ENCODE data around the gene THRSP. TPM values are rescaled to one million over a fixed set of nuclear protein-coding genes. Genes with fewer than 3 reads are reported as not detected.
"Not testable (repeated sequence)": the region's sequence is repeated elsewhere in the genome, so short reads cannot be mapped to it uniquely, and the experiment has no call there.

Gene THRSP, protein sequence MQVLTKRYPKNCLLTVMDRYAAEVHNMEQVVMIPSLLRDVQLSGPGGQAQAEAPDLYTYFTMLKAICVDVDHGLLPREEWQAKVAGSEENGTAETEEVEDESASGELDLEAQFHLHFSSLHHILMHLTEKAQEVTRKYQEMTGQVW
- not detected in 2 replicates for total RNA-seq (2014; rRNA removed; shearing (Covaris generic))
- polyA plus RNA-seq (2015; cell fraction: cytosol; rRNA removed), result not detected in 2 replicates
- 0.19 and 0.26 TPM in 2 replicates for polyA plus RNA-seq (2015; cell fraction: nucleus; rRNA removed)

DNA sequence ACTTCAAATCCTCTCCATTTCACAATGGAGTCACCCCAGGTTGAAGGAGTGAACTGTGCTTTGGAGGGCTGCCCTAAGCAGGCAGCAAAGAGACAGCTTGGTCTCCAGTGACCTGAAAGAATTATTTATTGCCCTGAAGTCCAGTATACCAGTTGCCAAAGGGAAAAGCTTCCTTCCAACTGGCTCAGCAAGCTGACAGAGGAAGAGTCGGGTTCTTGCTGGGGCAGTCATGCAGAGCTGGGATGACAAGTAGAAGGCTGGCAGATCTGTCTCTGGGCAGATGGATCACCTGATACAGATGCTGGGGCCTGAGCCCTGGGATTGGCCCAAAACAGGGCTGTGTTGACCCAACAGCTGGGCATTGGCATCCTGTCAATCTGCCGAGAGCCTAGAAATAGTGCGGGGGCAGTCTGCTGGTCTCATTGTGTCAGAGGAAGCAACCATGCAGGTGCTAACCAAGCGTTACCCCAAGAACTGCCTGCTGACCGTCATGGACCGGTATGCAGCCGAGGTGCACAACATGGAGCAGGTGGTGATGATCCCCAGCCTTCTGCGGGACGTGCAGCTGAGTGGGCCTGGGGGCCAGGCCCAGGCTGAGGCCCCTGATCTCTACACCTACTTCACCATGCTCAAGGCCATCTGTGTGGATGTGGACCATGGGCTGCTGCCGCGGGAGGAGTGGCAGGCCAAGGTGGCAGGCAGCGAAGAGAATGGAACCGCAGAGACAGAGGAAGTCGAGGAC lies at the start of gene THRSP:
THRSP (plus strand) TSS at position 422 of the 742 bp plus-strand sequence; CDS start at position 443, 21 bp downstream.
- no peak for DNase-seq (ENCODE audit: low read depth)

DNA sequence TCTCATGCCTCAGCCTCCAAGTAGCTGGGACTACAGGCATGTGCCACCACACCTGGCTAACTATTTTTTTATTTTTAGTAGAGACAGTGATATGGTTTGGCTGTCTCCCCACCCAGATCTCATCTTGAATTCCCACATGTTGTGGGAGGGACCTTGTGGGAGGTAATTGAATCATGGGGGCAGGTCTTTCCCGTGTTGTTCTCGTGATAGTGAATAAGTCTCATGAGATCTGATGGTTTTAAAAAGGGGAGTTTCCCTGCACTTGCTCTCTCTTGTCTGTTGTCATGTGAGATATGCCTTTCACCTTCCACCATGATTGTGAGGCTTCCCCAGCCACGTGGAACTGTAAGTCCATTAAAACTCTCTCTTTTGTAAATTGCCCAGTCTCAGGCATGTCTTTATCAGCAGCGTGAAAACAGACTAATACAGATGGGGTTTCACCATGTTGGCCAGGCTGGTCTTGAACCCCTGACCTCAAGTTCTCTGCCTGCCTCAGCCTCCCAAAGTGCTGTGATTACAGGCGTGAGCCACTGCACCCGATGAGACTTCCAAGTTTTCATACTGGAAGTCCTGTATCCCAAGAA lies 48.6 kb upstream of the THRSP start:
- DNase-seq (ENCODE audit: low read depth), result not testable (repeated sequence)

DNA sequence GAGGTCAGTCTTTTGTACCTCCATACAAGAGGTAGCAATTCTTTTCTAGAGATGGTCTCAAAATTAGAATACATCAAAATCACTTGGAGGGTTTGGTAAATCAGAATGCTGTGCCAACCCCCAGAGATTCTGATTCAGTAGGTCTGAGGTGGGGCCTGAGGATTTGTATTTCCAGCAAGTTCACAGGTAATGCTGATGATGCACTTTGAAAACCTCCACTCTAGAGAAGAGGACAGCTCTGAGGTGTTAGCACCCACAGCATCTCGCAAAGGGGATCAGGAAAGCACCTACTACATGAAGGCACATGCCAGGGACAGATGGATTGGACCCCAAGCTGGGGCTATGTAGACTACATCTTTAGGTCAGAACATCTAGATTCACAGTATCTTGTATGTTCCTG lies 47.8 kb upstream of the THRSP start:
- no peak for DNase-seq (ENCODE audit: low read depth)

DNA sequence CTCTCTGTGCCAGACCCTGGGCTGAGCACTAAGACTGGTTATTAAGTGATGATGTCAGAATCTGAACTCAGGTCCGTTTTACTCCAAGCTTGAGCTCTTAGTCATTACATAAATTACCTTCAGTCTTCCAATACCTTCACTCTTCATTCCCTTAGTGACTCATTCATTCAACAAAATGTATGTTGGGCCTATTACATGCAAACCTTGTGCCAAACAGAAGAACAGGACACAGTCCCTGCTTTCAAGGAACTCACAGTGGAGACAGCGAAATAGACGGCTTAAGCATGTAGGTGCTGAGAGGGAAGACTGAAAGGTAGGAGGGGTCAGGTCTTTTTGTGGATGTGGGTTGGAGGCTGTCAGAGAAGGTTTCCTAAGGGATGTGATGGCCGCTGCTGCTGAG lies 43.9 kb upstream of the THRSP start:
- peak; percentile 58 for DNase-seq (ENCODE audit: low read depth)

DNA sequence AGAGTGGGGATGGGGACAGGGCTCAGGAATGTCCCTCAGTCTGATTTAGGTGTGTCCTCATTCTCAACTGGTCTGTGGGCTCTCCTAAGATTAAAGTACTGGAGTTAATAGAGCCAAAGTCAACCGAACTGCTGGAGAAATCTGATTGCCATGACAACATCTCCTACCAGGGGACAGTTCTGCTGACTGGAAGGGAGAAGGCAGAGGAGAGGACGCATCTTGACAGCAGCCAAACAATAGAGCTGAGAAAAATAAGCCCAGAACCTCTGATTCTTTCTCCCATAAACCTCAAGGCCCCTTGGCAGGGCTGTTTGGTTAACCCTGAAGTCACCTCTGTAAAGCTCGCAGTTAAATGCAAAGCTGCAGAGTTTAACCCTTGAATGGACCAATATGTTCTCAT lies 43.4 kb upstream of the THRSP start:
- DNase-seq (ENCODE audit: low read depth), result no peak

DNA sequence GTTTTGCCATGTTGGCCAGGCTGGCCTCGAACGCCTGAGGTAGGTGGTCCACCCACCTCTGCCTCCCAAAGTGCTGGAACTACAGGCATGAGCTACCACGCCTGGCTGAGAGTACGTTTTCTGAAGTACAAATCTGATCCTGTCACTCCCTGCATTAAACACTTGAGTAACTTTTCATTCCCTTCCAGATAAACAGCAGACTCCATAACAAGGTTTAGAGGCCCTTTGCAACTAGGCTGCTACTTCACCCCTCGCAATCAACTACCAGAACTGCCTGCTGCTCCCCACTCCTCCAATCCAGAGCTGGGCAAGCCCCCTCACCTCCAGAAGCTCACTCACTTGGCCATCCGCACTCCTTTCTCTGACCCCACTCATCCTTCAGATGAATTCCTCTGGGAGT lies 42.0 kb upstream of the THRSP start:
- no peak for DNase-seq (ENCODE audit: low read depth)

DNA sequence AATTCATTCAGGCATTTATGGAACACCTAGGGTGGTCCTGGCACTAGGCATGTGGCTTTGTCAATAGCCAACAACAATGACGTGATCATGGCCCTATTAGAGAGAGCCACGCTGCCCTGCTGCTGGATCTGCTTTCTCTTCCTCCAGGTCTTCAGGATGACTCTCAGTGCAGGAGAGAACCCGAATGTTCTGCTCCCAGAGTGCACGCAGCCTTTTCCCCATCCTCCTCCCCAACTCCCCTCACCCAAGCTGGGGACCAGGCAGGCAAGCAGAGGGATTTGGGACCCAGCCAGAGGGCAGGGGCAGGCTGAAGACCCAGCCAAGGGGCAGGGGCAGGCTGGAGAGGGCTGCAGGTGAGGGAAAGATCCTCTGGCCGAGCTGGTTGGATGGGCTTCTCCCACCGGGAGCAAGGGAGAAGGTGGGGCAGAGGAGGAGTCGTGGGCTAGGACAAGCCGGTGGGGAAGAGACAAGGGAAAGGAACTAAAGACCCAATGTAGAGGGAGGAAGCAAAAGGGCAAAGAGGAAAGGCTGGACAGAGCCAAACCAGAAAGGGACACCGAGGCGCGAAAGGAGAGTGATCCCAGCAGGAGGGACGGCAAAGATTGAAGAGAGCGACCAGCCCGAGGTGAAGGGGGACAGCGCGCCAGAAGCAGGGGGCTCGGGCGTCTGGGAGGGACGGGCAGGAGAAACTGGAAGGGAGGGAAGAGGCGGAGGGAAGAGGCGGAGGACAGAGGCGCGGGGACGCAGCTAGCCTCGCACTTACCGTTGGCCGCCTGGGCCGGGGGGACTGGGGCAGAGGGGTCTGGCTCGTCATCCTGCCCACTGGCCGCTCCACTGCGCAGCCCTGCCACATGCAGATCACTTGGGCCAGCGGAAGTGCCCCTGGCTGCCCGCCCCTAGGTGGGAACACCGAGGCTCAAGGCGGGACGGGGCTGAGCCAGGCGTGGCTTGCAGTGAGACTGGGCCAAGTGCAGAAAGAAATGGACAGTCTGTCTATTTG lies 41.0 kb upstream of the THRSP start, which contains the start of gene KCTD14:
KCTD14 (minus strand) TSS at position 880 of the 1,000 bp plus-strand sequence; CDS start at position 853, 27 bp downstream.
- peak; percentile 72 for DNase-seq (ENCODE audit: low read depth)

DNA sequence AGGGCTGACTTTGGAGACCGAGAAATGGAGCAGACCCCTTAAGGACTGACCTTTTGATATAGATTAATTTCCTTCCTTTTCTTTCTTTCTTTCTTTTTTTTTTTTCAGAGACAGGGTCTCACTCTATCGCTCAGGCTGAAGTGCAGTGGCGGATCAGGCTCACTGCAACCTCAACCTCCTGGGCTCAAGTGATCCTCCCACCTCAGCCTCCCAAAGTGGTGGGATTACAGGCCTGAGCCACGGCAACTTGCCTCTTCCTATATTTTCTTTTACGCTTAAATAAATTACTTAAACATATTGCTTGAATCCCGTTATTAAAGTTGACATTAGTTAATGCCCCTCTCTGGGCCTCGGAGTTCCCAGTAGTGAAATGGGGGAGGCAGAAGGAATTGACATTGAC lies 40.2 kb upstream of the THRSP start:
- DNase-seq (ENCODE audit: low read depth), result no peak

DNA sequence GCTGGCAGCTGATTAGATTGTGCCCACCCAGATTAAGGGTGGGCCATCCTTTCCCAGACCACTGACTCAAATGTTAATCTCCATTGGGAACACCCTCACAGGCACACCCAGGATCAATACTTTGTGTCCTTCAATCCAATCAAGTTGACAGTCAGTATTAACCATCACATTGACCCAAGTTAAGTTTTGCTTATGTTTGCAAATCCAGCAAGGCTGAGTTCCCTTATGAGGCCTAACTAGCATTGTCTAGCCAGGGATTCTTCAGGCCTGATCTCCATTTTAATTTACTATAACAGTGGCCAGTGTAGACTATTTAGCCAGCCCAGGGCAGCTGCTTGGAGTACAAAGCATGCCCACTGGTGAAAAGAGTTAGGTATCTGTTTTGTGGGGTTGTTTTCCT lies 38.3 kb upstream of the THRSP start:
- no peak for DNase-seq (ENCODE audit: low read depth)

DNA sequence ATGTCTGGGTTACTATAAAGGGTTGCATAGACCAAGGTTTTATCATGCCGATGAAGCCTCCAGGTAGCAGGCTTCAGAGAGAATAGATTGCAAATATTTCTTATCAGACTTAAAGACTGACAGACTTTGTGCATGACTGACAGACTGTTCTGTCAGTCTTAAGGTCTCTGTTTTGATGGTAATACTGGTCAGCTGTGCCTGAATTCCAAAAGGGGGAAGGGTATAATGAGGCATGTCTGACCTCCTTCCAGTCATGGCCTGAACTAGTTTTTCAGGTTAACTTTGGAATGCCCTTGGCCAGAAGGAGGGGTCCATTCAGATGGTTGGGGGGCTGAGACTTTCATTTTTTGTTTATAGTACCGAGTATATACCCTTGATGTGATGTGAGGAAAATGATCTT lies 35.9 kb upstream of the THRSP start:
- DNase-seq (ENCODE audit: low read depth), result no peak

DNA sequence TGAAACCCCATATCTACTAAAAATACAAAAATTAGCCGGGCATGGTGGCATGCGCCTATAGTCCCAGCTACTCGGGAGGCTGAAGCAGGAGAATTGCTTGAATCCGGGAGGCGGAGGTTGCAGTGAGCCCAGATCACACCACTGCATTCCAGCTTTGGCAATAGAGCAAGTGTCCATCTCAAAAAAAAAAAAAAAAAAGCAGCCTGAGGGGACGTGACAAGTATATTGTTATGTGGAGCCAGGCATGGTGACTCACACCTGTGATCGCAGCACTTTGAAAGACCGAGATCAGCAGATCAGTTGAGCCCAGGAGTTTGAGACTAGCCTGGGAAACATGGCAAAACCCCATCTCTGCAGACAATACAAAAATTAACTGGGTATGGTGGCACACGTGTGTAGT lies 35.2 kb upstream of the THRSP start:
- DNase-seq (ENCODE audit: low read depth), result peak; percentile 80

DNA sequence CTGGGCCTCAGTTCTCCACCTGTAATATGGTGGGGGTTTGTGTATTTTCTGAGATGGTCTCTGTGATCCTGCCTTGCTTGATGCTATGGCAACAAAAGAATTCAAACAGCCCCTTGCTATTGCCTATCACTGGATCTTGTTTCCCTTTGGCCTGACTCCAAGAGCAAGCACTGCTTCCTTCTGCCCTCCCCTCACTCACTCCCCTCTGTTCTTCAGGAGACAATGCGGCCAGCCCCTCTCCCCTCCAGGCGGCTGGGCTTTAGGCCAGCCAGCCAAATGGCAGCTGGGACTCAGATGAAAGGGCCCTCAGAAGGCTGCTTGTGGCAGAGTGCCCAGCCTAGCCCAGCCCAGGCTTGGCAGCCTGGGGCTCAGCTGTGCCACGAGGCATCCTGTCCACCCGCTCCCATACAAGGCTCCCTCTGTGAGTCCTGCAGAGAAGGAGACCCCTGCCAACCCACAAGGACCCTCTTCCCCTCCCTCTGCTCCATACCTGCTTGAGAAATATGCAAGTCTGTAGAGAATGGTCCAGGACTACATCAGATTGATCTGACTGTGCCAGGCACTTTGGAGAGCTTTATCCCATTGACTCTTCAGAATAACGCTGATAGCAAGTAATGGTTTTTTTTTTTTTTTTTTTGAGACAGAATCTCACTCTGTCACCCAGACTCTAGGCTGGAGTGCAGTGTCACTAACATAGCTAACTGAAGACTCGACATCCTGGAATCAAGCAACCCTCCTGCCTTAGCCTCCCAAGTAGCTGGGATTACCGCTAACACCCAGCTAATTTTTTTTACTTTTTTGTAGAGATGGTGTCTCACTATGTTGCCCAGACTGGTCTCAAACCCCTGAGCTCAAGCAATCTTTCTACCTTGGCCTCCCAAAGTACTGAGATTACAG lies 33.0 kb upstream of the THRSP start:
- DNase-seq (ENCODE audit: low read depth), result peak; percentile 85

DNA sequence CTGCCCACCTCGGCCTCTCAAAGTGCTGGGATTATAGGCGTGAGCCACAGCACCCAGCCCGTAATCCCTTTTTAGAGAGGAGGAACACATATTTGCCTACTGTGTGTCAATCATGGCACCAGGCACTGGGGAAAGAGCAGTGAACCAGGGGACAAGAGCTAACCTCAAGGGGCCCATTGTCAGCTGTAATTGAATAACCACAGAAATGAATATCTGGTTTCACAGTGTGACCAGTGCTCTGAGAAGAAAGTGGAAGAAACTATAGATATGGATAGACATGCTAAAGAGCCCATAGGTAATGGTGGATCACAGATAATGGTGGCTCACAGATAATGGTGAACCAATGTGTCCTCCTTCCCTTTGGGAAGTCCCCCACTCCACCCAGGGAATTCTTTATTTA lies 32.0 kb upstream of the THRSP start:
- DNase-seq (ENCODE audit: low read depth), result no peak

DNA sequence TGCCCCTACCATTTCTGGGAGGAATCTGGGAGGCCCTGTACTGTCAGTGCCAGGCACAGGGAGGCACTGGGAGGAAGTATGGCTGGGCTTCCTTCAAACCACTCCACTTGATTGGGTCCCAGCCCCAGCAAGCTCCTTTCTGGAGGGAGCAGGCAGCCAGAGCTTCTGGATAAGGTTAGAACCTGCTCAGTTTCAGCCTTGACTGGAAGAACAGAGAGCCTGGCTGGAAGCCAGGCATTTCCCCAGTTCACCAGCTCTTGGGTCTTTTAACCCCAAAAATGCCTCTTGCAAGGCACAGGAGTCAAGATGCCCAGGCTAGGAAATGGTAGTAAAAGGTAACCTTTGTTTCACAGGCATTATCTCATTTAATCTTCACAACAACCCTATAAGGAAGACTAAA lies 31.6 kb upstream of the THRSP start:
- DNase-seq (ENCODE audit: low read depth), result no peak

DNA sequence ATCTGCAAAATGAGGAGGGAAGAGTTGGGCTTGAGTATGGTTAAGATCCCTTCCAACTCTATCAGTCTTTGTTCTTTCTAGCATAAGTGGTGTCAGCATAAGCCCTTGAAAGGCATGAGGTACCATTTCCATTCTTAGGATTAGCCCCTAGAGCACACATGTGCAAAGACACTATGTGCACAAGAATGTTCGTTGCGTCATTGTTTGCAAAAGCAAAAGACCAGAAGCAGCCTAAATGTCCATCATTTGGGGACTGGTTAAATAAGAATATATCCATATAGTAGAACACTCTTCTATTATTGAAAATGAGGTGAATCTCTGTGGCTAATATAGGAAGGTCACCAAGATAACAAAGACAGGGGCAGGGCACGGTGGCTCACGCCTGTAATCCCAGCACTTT lies 30.6 kb upstream of the THRSP start:
- no peak for DNase-seq (ENCODE audit: low read depth)

DNA sequence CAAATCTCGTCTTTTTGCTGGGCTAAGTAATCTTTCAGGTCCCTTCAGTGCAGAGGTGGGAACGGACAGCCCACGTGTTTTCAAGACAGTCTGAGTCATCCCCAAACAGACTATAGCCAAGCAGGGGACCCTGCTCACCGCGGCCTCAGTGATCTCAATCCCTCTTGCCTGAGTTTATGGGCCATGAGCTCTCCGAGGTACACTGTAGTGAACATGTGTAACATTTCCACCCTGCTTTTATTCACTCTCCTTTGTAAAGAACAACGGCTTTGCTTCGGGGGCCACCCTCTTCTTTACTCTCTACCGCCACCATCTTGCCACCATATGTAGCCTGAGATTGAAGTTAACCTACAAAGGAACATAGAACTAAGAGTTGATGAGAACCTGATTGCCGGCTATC lies 29.0 kb upstream of the THRSP start:
- no peak for DNase-seq (ENCODE audit: low read depth)

DNA sequence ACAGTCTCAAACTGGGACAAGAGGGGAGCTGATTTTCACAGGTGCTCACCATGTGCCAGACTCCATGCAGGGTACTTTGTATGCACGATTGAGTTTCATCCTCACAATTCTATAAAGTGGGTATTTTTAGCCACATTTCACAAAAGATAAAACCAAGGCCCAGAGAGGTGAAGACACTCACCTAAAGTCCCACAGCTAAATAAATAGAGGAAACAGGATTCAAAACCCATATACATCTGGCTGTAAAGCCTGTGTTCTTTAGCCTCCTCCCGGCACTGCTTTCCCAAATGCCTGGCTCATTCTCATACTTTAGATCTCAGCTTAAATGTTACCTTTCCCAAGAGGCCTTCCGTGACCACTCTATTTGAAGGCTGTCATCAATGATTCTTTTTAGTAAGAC lies 27.3 kb upstream of the THRSP start:
- DNase-seq (ENCODE audit: low read depth), result no peak

DNA sequence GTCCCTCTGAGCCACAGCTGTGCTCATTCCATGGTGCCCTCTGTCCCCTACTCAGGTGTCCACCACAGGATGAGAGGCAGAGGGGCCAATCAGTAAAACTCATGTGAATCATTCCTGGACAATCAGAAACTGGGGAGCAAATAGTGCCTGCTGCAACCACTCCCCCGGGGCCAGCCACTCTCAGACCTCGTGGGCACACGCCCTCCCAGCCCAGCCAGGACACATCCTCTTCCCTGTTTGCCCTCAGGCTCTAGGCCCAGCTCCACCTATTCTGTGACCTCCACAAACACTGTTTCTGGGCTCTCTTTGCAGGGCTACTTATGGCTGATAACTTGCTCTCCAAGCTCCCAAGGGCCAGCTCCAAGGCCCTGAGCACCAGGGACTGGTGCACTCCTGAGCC lies 26.6 kb upstream of the THRSP start:
- DNase-seq (ENCODE audit: low read depth), result no peak

DNA sequence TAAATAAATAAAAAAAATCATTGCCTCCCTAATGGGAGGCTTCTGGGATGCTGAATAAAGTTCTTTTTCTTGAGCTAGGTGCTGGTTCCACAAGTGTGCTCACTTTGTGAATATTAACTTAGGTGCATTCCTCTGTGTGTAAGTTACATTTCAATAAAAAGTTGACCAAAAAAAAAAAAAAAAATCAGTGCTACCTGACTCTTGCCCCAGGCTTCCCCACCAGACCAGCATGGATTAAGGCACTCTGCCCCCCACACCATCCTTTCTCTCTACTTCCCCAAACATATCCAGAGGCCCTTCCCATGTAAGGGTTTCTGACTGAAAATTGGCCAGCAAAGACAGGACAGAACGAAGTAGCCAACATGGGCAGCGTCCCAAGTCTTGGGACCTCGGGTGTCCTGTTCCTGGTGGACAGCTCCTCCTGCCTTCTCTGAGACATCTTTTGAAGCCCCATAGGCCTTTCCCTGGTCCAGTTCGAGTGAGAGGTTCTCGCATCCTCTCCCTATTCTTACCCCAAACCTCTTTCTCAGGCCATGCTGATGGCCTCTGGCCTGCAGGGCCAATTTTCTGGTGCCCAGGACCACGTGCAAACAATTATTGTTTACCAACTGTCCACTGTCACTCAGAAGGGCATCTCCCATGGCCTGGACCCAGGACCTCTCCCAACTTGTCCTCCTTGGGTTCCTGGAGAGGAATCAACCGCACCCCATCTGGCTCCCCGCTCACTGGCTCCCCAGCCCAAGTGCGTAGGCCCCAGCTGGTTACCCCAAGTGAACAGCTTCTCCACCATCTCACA lies 25.6 kb upstream of the THRSP start:
- no peak for DNase-seq (ENCODE audit: low read depth)
